ENCODE results near the gene CTNND1.

Gene CTNND1

GRCh38 chr11:57762235-57762861, 746 bp downstream of the CTNND1 start:
- no peak for DNase-seq

- no peak for DNase-seq
Observed at GRCh38 chr11:57763568-57763967, 2.0 kb downstream of the CTNND1 start.

- no peak for DNase-seq
Observed at GRCh38 chr11:57764021-57764420, 2.4 kb downstream of the CTNND1 start.

- no peak for DNase-seq
Observed at GRCh38 chr11:57764566-57764965, 3.0 kb downstream of the CTNND1 start.

GRCh38 chr11:57764972-57765371, 3.4 kb downstream of the CTNND1 start:
- DNase-seq, result no peak

- no peak for DNase-seq
Observed at GRCh38 chr11:57770793-57771192, 9.2 kb downstream of the CTNND1 start.

- no peak for DNase-seq
Observed at GRCh38 chr11:57771365-57771764, 9.8 kb downstream of the CTNND1 start.

- DNase-seq, result no peak
Observed at GRCh38 chr11:57772562-57772961, 11.0 kb downstream of the CTNND1 start.

GRCh38 chr11:57773026-57773598, 11.5 kb downstream of the CTNND1 start:
- no peak for DNase-seq

GRCh38 chr11:57775491-57775890, 13.9 kb downstream of the CTNND1 start:
- DNase-seq, result no peak

- no peak for DNase-seq
Observed at GRCh38 chr11:57776031-57776521, 14.5 kb downstream of the CTNND1 start.

- no peak for DNase-seq
Observed at GRCh38 chr11:57776577-57777210, 15.1 kb downstream of the CTNND1 start.

- no peak for DNase-seq
Observed at GRCh38 chr11:57777969-57778317, 16.3 kb downstream of the CTNND1 start.

- no peak for DNase-seq
Observed at GRCh38 chr11:57778318-57779037, 16.9 kb downstream of the CTNND1 start.

GRCh38 chr11:57779276-57779675, 17.7 kb downstream of the CTNND1 start:
- DNase-seq, result no peak

- no peak for DNase-seq
Observed at GRCh38 chr11:57781529-57781943, 19.9 kb downstream of the CTNND1 start.

GRCh38 chr11:57785072-57785471, 23.5 kb downstream of the CTNND1 start:
- DNase-seq, result no peak

GRCh38 chr11:57786436-57786835, 24.8 kb downstream of the CTNND1 start:
- no peak for DNase-seq

GRCh38 chr11:57787006-57787604, 25.5 kb downstream of the CTNND1 start:
- DNase-seq, result no peak

- DNase-seq, result peak; percentile 67 to 72
Observed at GRCh38 chr11:57787920-57788702, 26.5 kb downstream of the CTNND1 start.

GRCh38 chr11:57788703-57789088, 27.1 kb downstream of the CTNND1 start:
- peak in 1 of 2 experiments; percentile 36 for DNase-seq

GRCh38 chr11:57791321-57792059, 29.9 kb downstream of the CTNND1 start:
- no peak for DNase-seq

Measured in AML-193 (cell line).